Measurements from ENCODE around the gene NCK2.

NCK2 gene

DNA sequence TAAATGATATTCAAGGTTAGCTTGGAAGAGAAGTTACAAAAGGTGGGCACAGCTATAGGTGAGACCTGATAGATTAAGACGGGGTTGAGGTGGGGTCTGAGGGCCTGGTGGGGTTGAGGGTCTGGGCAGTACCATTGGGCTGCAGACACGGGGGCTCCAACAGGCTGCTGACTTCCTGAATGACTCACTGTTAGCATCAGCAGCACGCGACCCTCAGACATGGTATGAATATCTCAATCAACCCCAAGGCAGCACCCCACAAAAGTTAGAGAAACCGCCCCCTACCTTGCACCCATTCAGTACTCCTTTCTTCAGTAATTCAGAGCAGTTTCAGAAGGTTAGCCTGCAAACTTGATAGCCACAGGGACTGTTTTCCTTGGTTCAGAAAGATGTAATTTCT is 10.8 kb upstream of the NCK2 start:
- no peaks in the 10 kb centered on the region for H3K36me3 ChIP-seq (ENCODE audit: low read length)
- no peak overlapping the region for H2AFZ ChIP-seq (ENCODE audit: low read depth, low read length, severe bottlenecking)
- no peaks in the 10 kb centered on the region for H3K9me2 ChIP-seq (replicated peaks; ENCODE audit: insufficient read depth, low read length)
- H3F3A ChIP-seq (ENCODE audit: insufficient read depth), result no peaks in the 10 kb centered on the region
- H3K4me2 ChIP-seq (ENCODE audit: low read depth, low read length, poor library complexity, severe bottlenecking), result no peak overlapping the region
- H4K20me1 ChIP-seq (ENCODE audit: low read depth, low read length), result no peaks in the 10 kb centered on the region
- H3K79me2 ChIP-seq (ENCODE audit: insufficient read depth, low read length), result no peaks in the 10 kb centered on the region
- no peak overlapping the region for H3K9ac ChIP-seq (ENCODE audit: low read length)
- H3K27ac ChIP-seq (ENCODE audit: low read depth, low read length), result no peak overlapping the region
- H3K4me3 ChIP-seq (ENCODE audit: insufficient read depth, low read length, poor library complexity, severe bottlenecking), result no peak overlapping the region
- no peaks in the 10 kb centered on the region for H3K27me3 ChIP-seq (ENCODE audit: low read length)
- no peaks in the 10 kb centered on the region for H3K9me3 ChIP-seq (ENCODE audit: insufficient read depth, low read length)
- TF ChIP-seq EZH2phosphoT487 (conservative IDR thresholded peaks at IDR 0.05; ENCODE audit: low read length), result no peak
- TF ChIP-seq, protein P1, sequence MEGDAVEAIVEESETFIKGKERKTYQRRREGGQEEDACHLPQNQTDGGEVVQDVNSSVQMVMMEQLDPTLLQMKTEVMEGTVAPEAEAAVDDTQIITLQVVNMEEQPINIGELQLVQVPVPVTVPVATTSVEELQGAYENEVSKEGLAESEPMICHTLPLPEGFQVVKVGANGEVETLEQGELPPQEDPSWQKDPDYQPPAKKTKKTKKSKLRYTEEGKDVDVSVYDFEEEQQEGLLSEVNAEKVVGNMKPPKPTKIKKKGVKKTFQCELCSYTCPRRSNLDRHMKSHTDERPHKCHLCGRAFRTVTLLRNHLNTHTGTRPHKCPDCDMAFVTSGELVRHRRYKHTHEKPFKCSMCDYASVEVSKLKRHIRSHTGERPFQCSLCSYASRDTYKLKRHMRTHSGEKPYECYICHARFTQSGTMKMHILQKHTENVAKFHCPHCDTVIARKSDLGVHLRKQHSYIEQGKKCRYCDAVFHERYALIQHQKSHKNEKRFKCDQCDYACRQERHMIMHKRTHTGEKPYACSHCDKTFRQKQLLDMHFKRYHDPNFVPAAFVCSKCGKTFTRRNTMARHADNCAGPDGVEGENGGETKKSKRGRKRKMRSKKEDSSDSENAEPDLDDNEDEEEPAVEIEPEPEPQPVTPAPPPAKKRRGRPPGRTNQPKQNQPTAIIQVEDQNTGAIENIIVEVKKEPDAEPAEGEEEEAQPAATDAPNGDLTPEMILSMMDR (IDR thresholded peaks at IDR 0.05; ENCODE audit: insufficient read depth, low read length, poor library complexity, severe bottlenecking), result no peak

DNA sequence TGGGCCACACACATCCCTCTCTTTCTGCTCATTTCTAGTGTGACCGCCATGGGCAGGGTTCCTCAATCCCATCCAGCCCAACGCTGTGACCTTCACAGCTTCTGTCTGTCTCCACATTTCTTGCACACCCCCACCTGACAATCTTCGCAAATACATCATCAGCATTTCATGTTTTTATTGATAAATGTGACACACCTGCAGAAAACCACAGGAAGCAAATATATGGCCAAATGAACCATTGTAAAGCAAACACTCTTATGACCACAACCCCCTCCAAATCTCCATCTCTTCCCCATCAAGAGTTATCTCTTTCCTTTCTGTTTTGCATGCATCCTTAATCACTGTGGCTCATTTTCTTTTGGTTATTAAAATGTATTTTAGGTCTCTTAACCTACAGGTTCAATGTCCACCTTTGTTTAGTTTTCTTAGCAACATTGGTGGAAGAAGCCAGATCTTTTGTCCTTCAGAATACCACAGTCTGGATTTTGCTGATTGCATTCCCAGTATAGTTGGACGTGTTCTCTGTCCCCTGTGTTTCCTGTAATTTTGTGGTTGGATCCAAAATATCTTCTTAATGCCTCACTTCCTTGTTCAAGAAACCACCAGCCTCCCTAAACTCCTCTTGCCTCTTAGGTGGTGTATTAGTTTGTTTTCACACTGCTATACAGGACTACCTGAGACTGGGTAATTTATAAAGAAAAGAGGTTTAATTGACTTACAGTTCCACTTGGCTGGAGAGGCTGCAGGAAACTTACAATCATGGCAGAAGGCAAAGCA is 9.8 kb upstream of the NCK2 start:
- Histone ChIP-seq H3K4me3 (ENCODE audit: insufficient read depth, low read length, poor library complexity, severe bottlenecking) (no peak overlapping the region), H3K9me3 (ENCODE audit: insufficient read depth, low read length) (no peaks in the 10 kb centered on the region), H2AFZ (ENCODE audit: low read depth, low read length, severe bottlenecking) (no peak overlapping the region), H3K9me2 (replicated peaks; ENCODE audit: insufficient read depth, low read length) (no peaks in the 10 kb centered on the region), H3K36me3 (ENCODE audit: low read length) (no peaks in the 10 kb centered on the region), H3F3A (ENCODE audit: insufficient read depth) (no peaks in the 10 kb centered on the region), H3K9ac (ENCODE audit: low read length) (no peak overlapping the region), H3K4me2 (ENCODE audit: low read depth, low read length, poor library complexity, severe bottlenecking) (no peak overlapping the region), H3K27ac (ENCODE audit: low read depth, low read length) (no peak overlapping the region), H4K20me1 (ENCODE audit: low read depth, low read length) (no peaks in the 10 kb centered on the region), H3K79me2 (ENCODE audit: insufficient read depth, low read length) (no peaks in the 10 kb centered on the region), H3K27me3 (ENCODE audit: low read length) (no peaks in the 10 kb centered on the region)
- no peak for TF ChIP-seq EZH2phosphoT487 (conservative IDR thresholded peaks at IDR 0.05; ENCODE audit: low read length)
- TF ChIP-seq, protein P1 (IDR thresholded peaks at IDR 0.05; ENCODE audit: insufficient read depth, low read length, poor library complexity, severe bottlenecking), result no peak

DNA sequence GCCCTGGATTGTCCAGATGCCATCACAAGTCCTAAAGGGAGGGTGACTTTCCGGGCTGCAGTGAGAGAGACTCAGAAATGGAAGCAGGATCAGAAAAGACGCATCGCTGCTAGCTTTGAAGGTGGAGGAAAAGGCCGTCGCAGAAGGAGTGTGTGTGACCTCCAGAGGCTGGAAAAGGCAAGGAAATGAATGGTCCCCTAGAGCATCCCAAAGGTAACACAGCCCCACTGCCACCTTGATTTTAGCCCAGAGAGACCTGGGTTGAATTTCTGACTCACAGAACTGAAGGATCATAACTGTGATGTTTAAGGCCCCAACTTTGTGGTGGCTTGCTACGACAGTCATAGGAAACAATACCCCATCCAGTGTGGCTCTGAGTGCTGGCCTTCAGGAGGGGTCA is 8.6 kb upstream of the NCK2 start:
- Histone ChIP-seq H2AFZ (ENCODE audit: low read depth, low read length, severe bottlenecking) (no peak overlapping the region), H3K9ac (ENCODE audit: low read length) (no peak overlapping the region), H3K27me3 (ENCODE audit: low read length) (no peaks in the 10 kb centered on the region), H3K9me3 (ENCODE audit: insufficient read depth, low read length) (no peaks in the 10 kb centered on the region), H3F3A (ENCODE audit: insufficient read depth) (no peaks in the 10 kb centered on the region), H3K4me2 (ENCODE audit: low read depth, low read length, poor library complexity, severe bottlenecking) (no peak overlapping the region), H3K36me3 (ENCODE audit: low read length) (no peaks in the 10 kb centered on the region), H3K9me2 (replicated peaks; ENCODE audit: insufficient read depth, low read length) (no peaks in the 10 kb centered on the region), H3K27ac (ENCODE audit: low read depth, low read length) (no peak overlapping the region), H4K20me1 (ENCODE audit: low read depth, low read length) (no peaks in the 10 kb centered on the region), H3K4me3 (ENCODE audit: insufficient read depth, low read length, poor library complexity, severe bottlenecking) (no peak overlapping the region), H3K79me2 (ENCODE audit: insufficient read depth, low read length) (no peaks in the 10 kb centered on the region)
- TF ChIP-seq, protein P1 (IDR thresholded peaks at IDR 0.05; ENCODE audit: insufficient read depth, low read length, poor library complexity, severe bottlenecking), result no peak
- TF ChIP-seq EZH2phosphoT487 (conservative IDR thresholded peaks at IDR 0.05; ENCODE audit: low read length), result no peak
